SU-DHL-6 (cell line): Measurements from ENCODE around the gene CYP2S1.

Experiments used
- EZH2phosphoT487 ChIP-seq: fragments of 200-600 bp; sonication (generic), shearing (Covaris generic); conservative IDR thresholded peaks from 2 replicates; pipeline ENCODE4 v1.6.1; 2018; ENCODE audit warnings: mild to moderate bottlenecking, antibody characterized with exemption, low read length, moderate library complexity, mixed read lengths
- TF ChIP-seq, protein P1 (sequence below): fragments of 200-600 bp; sonication (generic); IDR thresholded peaks from one replicate; pipeline ENCODE4 v1.5.1; 2017; ENCODE audit warnings: antibody characterized with exemption, mild to moderate bottlenecking, low read length, moderate library complexity; ENCODE audit not compliant: insufficient read depth, poor library complexity, severe bottlenecking

DNA sequence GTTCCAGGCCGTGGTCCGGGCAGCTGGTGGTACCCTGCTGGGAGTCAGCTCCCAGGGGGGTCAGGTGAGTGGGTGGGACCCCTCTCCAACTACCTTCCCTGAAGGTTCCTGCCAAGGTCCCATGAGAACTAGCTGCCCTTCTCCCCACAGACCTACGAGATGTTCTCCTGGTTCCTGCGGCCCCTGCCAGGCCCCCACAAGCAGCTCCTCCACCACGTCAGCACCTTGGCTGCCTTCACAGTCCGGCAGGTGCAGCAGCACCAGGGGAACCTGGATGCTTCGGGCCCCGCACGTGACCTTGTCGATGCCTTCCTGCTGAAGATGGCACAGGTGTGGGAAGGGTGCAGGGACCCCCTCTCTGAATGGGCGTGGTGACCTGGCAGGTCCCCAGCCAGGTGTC is 5.5 kb downstream of the CYP2S1 start:
- TF ChIP-seq, protein P1, sequence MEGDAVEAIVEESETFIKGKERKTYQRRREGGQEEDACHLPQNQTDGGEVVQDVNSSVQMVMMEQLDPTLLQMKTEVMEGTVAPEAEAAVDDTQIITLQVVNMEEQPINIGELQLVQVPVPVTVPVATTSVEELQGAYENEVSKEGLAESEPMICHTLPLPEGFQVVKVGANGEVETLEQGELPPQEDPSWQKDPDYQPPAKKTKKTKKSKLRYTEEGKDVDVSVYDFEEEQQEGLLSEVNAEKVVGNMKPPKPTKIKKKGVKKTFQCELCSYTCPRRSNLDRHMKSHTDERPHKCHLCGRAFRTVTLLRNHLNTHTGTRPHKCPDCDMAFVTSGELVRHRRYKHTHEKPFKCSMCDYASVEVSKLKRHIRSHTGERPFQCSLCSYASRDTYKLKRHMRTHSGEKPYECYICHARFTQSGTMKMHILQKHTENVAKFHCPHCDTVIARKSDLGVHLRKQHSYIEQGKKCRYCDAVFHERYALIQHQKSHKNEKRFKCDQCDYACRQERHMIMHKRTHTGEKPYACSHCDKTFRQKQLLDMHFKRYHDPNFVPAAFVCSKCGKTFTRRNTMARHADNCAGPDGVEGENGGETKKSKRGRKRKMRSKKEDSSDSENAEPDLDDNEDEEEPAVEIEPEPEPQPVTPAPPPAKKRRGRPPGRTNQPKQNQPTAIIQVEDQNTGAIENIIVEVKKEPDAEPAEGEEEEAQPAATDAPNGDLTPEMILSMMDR = no peak
- TF ChIP-seq EZH2phosphoT487 = no peak
